IMR-90 (cell line): ENCODE data around the gene EPB41L4A. TPM values are rescaled to one million over a fixed set of nuclear protein-coding genes. Genes with fewer than 3 reads are reported as not detected.

Experiments used
- ATAC-seq: fragments of 200-7000 bp; cut with Tn5 transposase; 2 replicates; pipeline ENCODE4 v1.9.1; 2020; ENCODE audit warnings: low read depth, mild to moderate bottlenecking, moderate library complexity
- BruUV-seq: library from RNA; stranded (reverse); fragments of 400-500 nt; replicated peaks from 2 replicates; lab custom pipeline; 2021; lab: Mats Ljungman, UMichigan
- CTCF ChIA-PET: fragments of 300-600 bp; formaldehyde crosslinking; extraction: SDS; loops from one replicate; lab custom pipeline; 2021; ENCODE audit warnings: antibody characterized with exemption; lab: Yijun Ruan, JAX
- POLR2A ChIA-PET: fragments of 300-600 bp; sonication (Branson Sonifier 250); formaldehyde crosslinking; loops from one replicate; lab custom pipeline; 2022; ENCODE audit warnings: antibody characterized with exemption; ENCODE audit not compliant: unreplicated experiment; lab: Charles Lee
- DNase-seq: peaks from one replicate; pipeline ENCODE4 v3.0.0; 2013
- H2AFZ ChIP-seq: replicated peaks from 2 replicates; pipeline ENCODE3; 2013; ENCODE audit warnings: low read length, mild to moderate bottlenecking; ENCODE audit not compliant: poor library complexity
- H2AK5ac ChIP-seq: 2 replicates; pipeline ENCODE4 v1.6.1; 2013; ENCODE audit warnings: low read depth, low read length, inconsistent platforms
- H2AK9ac ChIP-seq: replicated peaks from 2 replicates; pipeline ENCODE3; 2013; ENCODE audit warnings: mild to moderate bottlenecking, low read depth, low read length, moderate library complexity; ENCODE audit not compliant: poor library complexity
- H2BK120ac ChIP-seq: 2 replicates; pipeline ENCODE4 v1.6.1; 2013; ENCODE audit warnings: low read depth, low read length, inconsistent platforms
- H2BK15ac ChIP-seq: 3 replicates; pipeline ENCODE4 v1.6.1; 2013; ENCODE audit warnings: low read depth, low read length, inconsistent platforms
- H2BK20ac ChIP-seq: 2 replicates; pipeline ENCODE4 v1.6.1; 2013; ENCODE audit warnings: low read depth, mild to moderate bottlenecking, inconsistent platforms, low read length, moderate library complexity
- H2BK5ac ChIP-seq: 2 replicates; pipeline ENCODE4 v1.6.1; 2013; ENCODE audit warnings: mild to moderate bottlenecking, low read depth, low read length, inconsistent platforms; ENCODE audit not compliant: poor library complexity, severe bottlenecking
- H3K14ac ChIP-seq: replicated peaks from 2 replicates; pipeline ENCODE4 v1.6.1; 2013; ENCODE audit warnings: low read depth, low read length, inconsistent platforms
- H3K18ac ChIP-seq: 2 replicates; pipeline ENCODE4 v1.6.1; 2013; ENCODE audit warnings: low read depth, low read length, control low read depth
- H3K23ac ChIP-seq: 2 replicates; pipeline ENCODE4 v1.6.1; 2013; ENCODE audit warnings: low read depth, low read length, inconsistent platforms
- H3K27ac ChIP-seq: 2 replicates; pipeline ENCODE4 v1.5.1; 2013; ENCODE audit warnings: mild to moderate bottlenecking, control low read depth, low read length; ENCODE audit not compliant: insufficient read depth
- H3K27me3 ChIP-seq: 2 replicates; pipeline ENCODE4 v1.6.1; 2013; ENCODE audit warnings: low read length; ENCODE audit not compliant: control insufficient read depth, insufficient read depth
- H3K36me3 ChIP-seq: 2 replicates; pipeline ENCODE4 v1.6.1; 2013; ENCODE audit warnings: low read length, mixed read lengths; ENCODE audit not compliant: control insufficient read depth, insufficient read depth
- H3K4ac ChIP-seq: 2 replicates; pipeline ENCODE4 v1.6.1; 2013; ENCODE audit warnings: low read depth, low read length, inconsistent platforms
- H3K4me1 ChIP-seq: 2 replicates; pipeline ENCODE4 v1.6.1; 2013; ENCODE audit warnings: low read length, mixed read lengths; ENCODE audit not compliant: control insufficient read depth, insufficient read depth
- H3K4me2 ChIP-seq: 2 replicates; pipeline ENCODE4 v1.6.1; 2013; ENCODE audit warnings: low read depth, mild to moderate bottlenecking, control low read depth, low read length, moderate library complexity
- H3K4me3 ChIP-seq: 2 replicates; pipeline ENCODE4 v1.5.1; 2013; ENCODE audit warnings: low read depth, mild to moderate bottlenecking, control low read depth, low read length, moderate library complexity; ENCODE audit not compliant: insufficient read depth
- H3K56ac ChIP-seq: 2 replicates; pipeline ENCODE4 v1.6.1; 2013; ENCODE audit warnings: low read length, inconsistent platforms; ENCODE audit not compliant: insufficient read depth; ENCODE audit errors: extremely low read depth
- H3K79me1 ChIP-seq, 2 experiments: 2 replicates each; pipeline ENCODE4 v1.6.1; 2013; ENCODE audit warnings: low read length in 2 of 2, inconsistent platforms in 1 of 2, low read depth in 1 of 2
- H3K9ac ChIP-seq: 2 replicates; pipeline ENCODE4 v1.6.1; 2013; ENCODE audit warnings: low read depth, low read length, control low read depth
- H3K9me1 ChIP-seq: 2 replicates; pipeline ENCODE4 v1.6.1; 2013; ENCODE audit warnings: low read length, inconsistent platforms; ENCODE audit not compliant: insufficient read depth
- H3K9me3 ChIP-seq: 2 replicates; pipeline ENCODE4 v1.6.1; 2013; ENCODE audit warnings: low read length; ENCODE audit not compliant: control insufficient read depth, insufficient read depth
- H4K20me1 ChIP-seq: 2 replicates; pipeline ENCODE4 v1.6.1; 2013; ENCODE audit warnings: low read length, inconsistent platforms; ENCODE audit not compliant: insufficient read depth
- H4K5ac ChIP-seq: 2 replicates; pipeline ENCODE4 v1.6.1; 2013; ENCODE audit warnings: mild to moderate bottlenecking, low read depth, low read length, control low read depth
- H4K8ac ChIP-seq, 2 experiments: 2 replicates each; pipeline ENCODE4 v1.6.1; 2013; ENCODE audit warnings: low read depth in 2 of 2, low read length in 2 of 2, control low read depth in 1 of 2, inconsistent platforms in 1 of 2
- H4K91ac ChIP-seq: 2 replicates; pipeline ENCODE4 v1.6.1; 2013; ENCODE audit warnings: low read depth, low read length, inconsistent platforms; ENCODE audit not compliant: insufficient read depth
- CEBPB ChIP-seq: IDR thresholded peaks from 2 replicates; pipeline ENCODE4 v1.6.1; 2012; ENCODE audit warnings: low read depth, low read length, improper control_type of control experiment
- NFE2L2 ChIP-seq: fragments of 150-350 bp; IDR thresholded peaks from 2 replicates; pipeline ENCODE4 v1.6.1; 2016; ENCODE audit warnings: low read depth, mild to moderate bottlenecking, low read length
- WGBS, 2 experiments: methylation state at CpG; one replicate each; pipeline versions ENCODE4 v1.1.5 to v1.1.7; 2013; ENCODE audit warnings: missing lambda C conversion rate in 2 of 2; ENCODE audit not compliant: insufficient read length in 1 of 2; ENCODE audit errors: extremely low coverage in 2 of 2; 5-methylcytosine and 5-hydroxymethylcytosine counted together
- dilution Hi-C: fragments of 300-500 bp; cut with HindIII; formaldehyde crosslinking; loops from one replicate; pipeline ENCODE4 v1.14.3; 2018; ENCODE audit warnings: low sequenced_read_pairs; ENCODE audit not compliant: unreplicated experiment
- in situ Hi-C: fragments of 300-500 bp; cut with MboI; formaldehyde crosslinking; loops from 3 replicates; pipeline ENCODE4 v1.14.3; 2019; ENCODE audit warnings: low sequenced_read_pairs, inconsistent platforms, mixed read lengths
- intact Hi-C: fragments of 100-400 bp; cut with micrococcal nuclease; formaldehyde crosslinking; loops from 2 replicates; pipeline ENCODE4 v1.10.0; 2022
- polyA plus RNA-seq, 3 experiments: library from polyadenylated mRNA; depleted of rRNA; stranded (reverse); fragments of >200 nt; gene quantifications; 2 replicates each; pipeline ENCODE4 v1.2.3, GENCODE V29; 2012; ENCODE audit warnings: low replicate concordance in 1 of 3
- total RNA-seq: library from RNA; depleted of rRNA; stranded (reverse); fragments of >200 nt; gene quantifications from 2 replicates; pipeline ENCODE4 v1.2.3, GENCODE V29; 2012

Gene EPB41L4A
- total and polyA plus RNA-seq, 2 of the 4 experiments (the other 2 are of a cell fraction): under 0.01 to 0.02 TPM

GRCh38 chr5:112374356-112374755, 44.7 kb downstream of the EPB41L4A start:
- Histone ChIP-seq H3K56ac (no peak overlapping the region), H4K20me1 (no peaks in the 10 kb centered on the region), H3K27ac (no peak overlapping the region), H2BK15ac (no peak overlapping the region), H3K9me1 (no peaks in the 10 kb centered on the region), H3K18ac (no peak overlapping the region), H2AFZ (no peak overlapping the region), H4K8ac (no peak overlapping the region), H3K36me3 (no peaks in the 10 kb centered on the region), H2BK20ac (no peak overlapping the region), H3K14ac (no peak overlapping the region), H2BK120ac (no peak overlapping the region), H3K4me3 (no peak overlapping the region), H3K27me3 (no peaks in the 10 kb centered on the region), H2AK9ac (no peak overlapping the region), H3K9me3 (no peaks in the 10 kb centered on the region), H3K9ac (no peak overlapping the region), H3K23ac (no peak overlapping the region), H4K5ac (no peak overlapping the region), H4K91ac (no peak overlapping the region), H3K79me1 (no peaks in the 10 kb centered on the region), H3K4me2 (no peak overlapping the region), H2AK5ac (no peak overlapping the region), H3K4ac (no peak overlapping the region), H3K4me1 (no peaks in the 10 kb centered on the region), H2BK5ac (no peak overlapping the region)
- WGBS, 2 experiments: no CpG with 5 or more reads among the region's 5 CpGs
- ATAC-seq: no peak
- dilution Hi-C loops (no loop called here), intact Hi-C loops (no loop called here), in situ Hi-C loops (no loop called here)
- BruUV-seq: no TSS peak
- TF ChIP-seq CEBPB (no peak), NFE2L2 (no peak)
- CTCF ChIA-PET: no interaction called here
- DNase-seq: no peak
- POLR2A ChIA-PET: no interaction called here
